Stimulated activated CD8-positive, alpha-beta memory T cell treated with anti-CD3 and anti-CD28 coated beads, Interleukin-7, amount 100 ng/mL, for 24 hours (primary cell): Measurements from ENCODE around the gene PACSIN1.
A peak's percentile ranks its signal among the peaks of the same experiment; 100 is the strongest.

Experiments used
- DNase-seq: peaks from one replicate; pipeline ENCODE4 v3.0.0-alpha.2; 2020; ENCODE audit warnings: low read depth

The PACSIN1 gene

GRCh38 chr6:34465531-34466241, at the start of gene PACSIN1:
TSS of gene PACSIN1 (plus strand) at chr6:34466076. CDS start at chr6:34526306, 60,230 bp downstream.
- no peak for DNase-seq

GRCh38 chr6:34416877-34417371, 49.0 kb upstream of the PACSIN1 start:
- no peak for DNase-seq

- no peak for DNase-seq
These were observed 47.5 kb upstream of the PACSIN1 start for GRCh38 chr6:34418367-34418766.

- no peak for DNase-seq
These were observed 42.6 kb upstream of the PACSIN1 start for GRCh38 chr6:34423254-34423653.

- DNase-seq, result no peak
These were observed 41.4 kb upstream of the PACSIN1 start for GRCh38 chr6:34424200-34425131.

GRCh38 chr6:34425132-34425497, 40.8 kb upstream of the PACSIN1 start:
- no peak for DNase-seq

GRCh38 chr6:34425498-34426410, 40.1 kb upstream of the PACSIN1 start, which contains the start of gene RPS10:
TSS of gene RPS10 (minus strand) at chr6:34426069. CDS start at chr6:34425221, 848 bp downstream.
- DNase-seq, result peak; percentile 84

- DNase-seq, result no peak
These were observed 30.0 kb upstream of the PACSIN1 start for GRCh38 chr6:34435916-34436315.

GRCh38 chr6:34436803-34437643, 28.9 kb upstream of the PACSIN1 start:
- DNase-seq, result no peak

- DNase-seq, result no peak
These were observed 28.3 kb upstream of the PACSIN1 start for GRCh38 chr6:34437644-34437970.

GRCh38 chr6:34438705-34439104, 27.2 kb upstream of the PACSIN1 start:
- DNase-seq, result no peak

GRCh38 chr6:34439442-34439841, 26.4 kb upstream of the PACSIN1 start:
- no peak for DNase-seq

- no peak for DNase-seq
These were observed 24.4 kb upstream of the PACSIN1 start for GRCh38 chr6:34441526-34441925.

GRCh38 chr6:34445313-34445860, 20.5 kb upstream of the PACSIN1 start:
- DNase-seq, result no peak

- no peak for DNase-seq
These were observed 18.5 kb upstream of the PACSIN1 start for GRCh38 chr6:34447386-34447785.

- DNase-seq, result no peak
These were observed 18.0 kb upstream of the PACSIN1 start for GRCh38 chr6:34447910-34448309.

- no peak for DNase-seq
These were observed 14.7 kb upstream of the PACSIN1 start for GRCh38 chr6:34451192-34451591.

GRCh38 chr6:34455831-34456230, 10.0 kb upstream of the PACSIN1 start:
- no peak for DNase-seq

- DNase-seq, result no peak
These were observed 8.5 kb upstream of the PACSIN1 start for GRCh38 chr6:34457382-34457741.
